Duodenal mucosa (tissue), 2 donors: ENCODE results near the gene GABPB1.

Source experiments
- H3K27ac ChIP-seq: one replicate; pipeline ENCODE4 v1.7.0; 2013; ENCODE audit warnings: low read depth, low read length
- H3K27me3 ChIP-seq, 2 donors: one replicate each; pipeline ENCODE4 v1.7.0; 2013; ENCODE audit warnings: low read length in 2 of 2, control low read depth in 1 of 2; ENCODE audit not compliant: insufficient read depth in 2 of 2, control insufficient read depth in 1 of 2
- H3K36me3 ChIP-seq, 2 donors: one replicate each; pipeline ENCODE4 v1.7.0; 2013; ENCODE audit warnings: low read length in 2 of 2, control low read depth in 1 of 2; ENCODE audit not compliant: insufficient read depth in 2 of 2, control insufficient read depth in 1 of 2
- H3K4me1 ChIP-seq, 2 donors: one replicate each; pipeline ENCODE4 v1.7.0; 2013; ENCODE audit warnings: low read length in 2 of 2, control low read depth in 1 of 2; ENCODE audit not compliant: insufficient read depth in 2 of 2, control insufficient read depth in 1 of 2
- H3K4me3 ChIP-seq, 2 donors: one replicate each; pipeline ENCODE4 v1.7.0; 2013; ENCODE audit warnings: low read length in 2 of 2, low read depth in 1 of 2
- H3K9ac ChIP-seq, 2 donors: one replicate each; pipeline ENCODE4 v1.7.0; 2013; ENCODE audit warnings: low read length in 2 of 2, low read depth in 1 of 2
- H3K9me3 ChIP-seq, 2 donors: one replicate each; pipeline ENCODE4 v1.7.0; 2013; ENCODE audit warnings: low read length in 2 of 2, control low read depth in 1 of 2; ENCODE audit not compliant: control insufficient read depth in 1 of 2

Gene GABPB1

GRCh38 chr15:50281427-50281826 lies 73.6 kb downstream of the GABPB1 start:
- H3K4me1 ChIP-seq = no peaks in the 10 kb centered on the region
- H3K27me3 ChIP-seq = no peaks in the 10 kb centered on the region
- no peaks in the 10 kb centered on the region for H3K9me3 ChIP-seq
- no peak overlapping the region for H3K27ac ChIP-seq
- no peak overlapping the region for H3K4me3 ChIP-seq
- no peak overlapping the region for H3K9ac ChIP-seq
- peaks cover 0 to 4% of the 10 kb centered on the region in 2 donors for H3K36me3 ChIP-seq

GRCh38 chr15:50280271-50280670 lies 74.7 kb downstream of the GABPB1 start:
- H3K27ac ChIP-seq = no peak overlapping the region
- H3K36me3 ChIP-seq = peaks cover 0 to 4% of the 10 kb centered on the region in 2 donors
- no peak overlapping the region for H3K4me3 ChIP-seq
- H3K4me1 ChIP-seq = no peaks in the 10 kb centered on the region
- H3K27me3 ChIP-seq = no peaks in the 10 kb centered on the region
- no peaks in the 10 kb centered on the region for H3K9me3 ChIP-seq
- no peak overlapping the region for H3K9ac ChIP-seq

- Histone ChIP-seq H3K36me3 (no peaks in the 10 kb centered on the region), H3K27me3 (no peaks in the 10 kb centered on the region), H3K4me3 (no peak overlapping the region), H3K9me3 (no peaks in the 10 kb centered on the region), H3K9ac (no peak overlapping the region), H3K27ac (no peak overlapping the region), H3K4me1 (no peaks in the 10 kb centered on the region)
These were observed 76.5 kb downstream of the GABPB1 start for GRCh38 chr15:50278496-50278895.

- Histone ChIP-seq H3K9ac (no peak overlapping the region), H3K27ac (no peak overlapping the region), H3K9me3 (no peaks in the 10 kb centered on the region), H3K4me3 (no peak overlapping the region), H3K36me3 (no peaks in the 10 kb centered on the region), H3K4me1 (no peaks in the 10 kb centered on the region), H3K27me3 (no peaks in the 10 kb centered on the region)
These were observed 77.6 kb downstream of the GABPB1 start for GRCh38 chr15:50277370-50277769.

- Histone ChIP-seq H3K36me3 (no peaks in the 10 kb centered on the region), H3K4me1 (no peaks in the 10 kb centered on the region), H3K9ac (no peak overlapping the region), H3K27ac (no peak overlapping the region), H3K27me3 (no peaks in the 10 kb centered on the region), H3K9me3 (no peaks in the 10 kb centered on the region), H3K4me3 (no peak overlapping the region)
These were observed 79.1 kb downstream of the GABPB1 start for GRCh38 chr15:50275908-50276307.

- no peak overlapping the region for H3K9ac ChIP-seq
- H3K27me3 ChIP-seq = no peaks in the 10 kb centered on the region
- no peak overlapping the region for H3K4me3 ChIP-seq
- no peaks in the 10 kb centered on the region for H3K4me1 ChIP-seq
- H3K27ac ChIP-seq = no peak overlapping the region
- H3K9me3 ChIP-seq = no peaks in the 10 kb centered on the region
- no peaks in the 10 kb centered on the region for H3K36me3 ChIP-seq
These were observed 79.9 kb downstream of the GABPB1 start for GRCh38 chr15:50275091-50275490.

GRCh38 chr15:50267577-50267976 lies 87.4 kb downstream of the GABPB1 start:
- H3K9me3 ChIP-seq = no peaks in the 10 kb centered on the region
- no peak overlapping the region for H3K4me3 ChIP-seq
- peaks cover 0 to under 1% of the 10 kb centered on the region in 2 donors for H3K4me1 ChIP-seq
- H3K27ac ChIP-seq = no peak overlapping the region
- no peaks in the 10 kb centered on the region for H3K36me3 ChIP-seq
- H3K27me3 ChIP-seq = no peaks in the 10 kb centered on the region
- H3K9ac ChIP-seq = no peak overlapping the region

GRCh38 chr15:50265620-50266019 lies 89.4 kb downstream of the GABPB1 start, which contains the start of gene HDC:
Gene HDC (minus strand): TSS chr15:50265726. CDS start chr15:50265623, 103 bp downstream.
- Histone ChIP-seq H3K4me1 (peaks cover 0 to 4% of the 10 kb centered on the region in 2 donors), H3K4me3 (no peak within 1 kb of the TSS), H3K27me3 (no peaks in the 10 kb centered on the region), H3K36me3 (no peaks in the 10 kb centered on the region), H3K9ac (no peak within 1 kb of the TSS), H3K27ac (no peak within 1 kb of the TSS), H3K9me3 (no peaks in the 10 kb centered on the region)

- Histone ChIP-seq H3K36me3 (no peaks in the 10 kb centered on the region), H3K27me3 (no peaks in the 10 kb centered on the region), H3K9me3 (no peaks in the 10 kb centered on the region), H3K4me1 (peaks cover 0 to 4% of the 10 kb centered on the region in 2 donors), H3K4me3 (no peak overlapping the region), H3K9ac (no peak overlapping the region), H3K27ac (no peak overlapping the region)
These were observed 92.5 kb downstream of the GABPB1 start for GRCh38 chr15:50262533-50262932.

GRCh38 chr15:50261981-50262380 lies 93.0 kb downstream of the GABPB1 start:
- Histone ChIP-seq H3K4me1 (peaks cover 0 to 4% of the 10 kb centered on the region in 2 donors), H3K4me3 (no peak overlapping the region), H3K9me3 (no peaks in the 10 kb centered on the region), H3K36me3 (no peaks in the 10 kb centered on the region), H3K27me3 (no peaks in the 10 kb centered on the region), H3K27ac (no peak overlapping the region), H3K9ac (no peak overlapping the region)

- Histone ChIP-seq H3K9me3 (no peaks in the 10 kb centered on the region), H3K9ac (no peak overlapping the region), H3K4me3 (no peak overlapping the region), H3K27me3 (no peaks in the 10 kb centered on the region), H3K27ac (no peak overlapping the region), H3K4me1 (peaks cover 0 to 4% of the 10 kb centered on the region in 2 donors), H3K36me3 (no peaks in the 10 kb centered on the region)
These were observed 94.0 kb downstream of the GABPB1 start for GRCh38 chr15:50260969-50261496.
